Stimulated activated CD4-positive, alpha-beta T cell treated with anti-CD3 and anti-CD28 coated beads, Interleukin-1b, Interleukin-23, amount 100 ng/mL, for 48 hours (primary cell): ENCODE data around the gene SERP1.

Source experiments
- DNase-seq: peaks from one replicate; pipeline ENCODE4 v3.0.0-alpha.2; 2020

SERP1 gene

DNA sequence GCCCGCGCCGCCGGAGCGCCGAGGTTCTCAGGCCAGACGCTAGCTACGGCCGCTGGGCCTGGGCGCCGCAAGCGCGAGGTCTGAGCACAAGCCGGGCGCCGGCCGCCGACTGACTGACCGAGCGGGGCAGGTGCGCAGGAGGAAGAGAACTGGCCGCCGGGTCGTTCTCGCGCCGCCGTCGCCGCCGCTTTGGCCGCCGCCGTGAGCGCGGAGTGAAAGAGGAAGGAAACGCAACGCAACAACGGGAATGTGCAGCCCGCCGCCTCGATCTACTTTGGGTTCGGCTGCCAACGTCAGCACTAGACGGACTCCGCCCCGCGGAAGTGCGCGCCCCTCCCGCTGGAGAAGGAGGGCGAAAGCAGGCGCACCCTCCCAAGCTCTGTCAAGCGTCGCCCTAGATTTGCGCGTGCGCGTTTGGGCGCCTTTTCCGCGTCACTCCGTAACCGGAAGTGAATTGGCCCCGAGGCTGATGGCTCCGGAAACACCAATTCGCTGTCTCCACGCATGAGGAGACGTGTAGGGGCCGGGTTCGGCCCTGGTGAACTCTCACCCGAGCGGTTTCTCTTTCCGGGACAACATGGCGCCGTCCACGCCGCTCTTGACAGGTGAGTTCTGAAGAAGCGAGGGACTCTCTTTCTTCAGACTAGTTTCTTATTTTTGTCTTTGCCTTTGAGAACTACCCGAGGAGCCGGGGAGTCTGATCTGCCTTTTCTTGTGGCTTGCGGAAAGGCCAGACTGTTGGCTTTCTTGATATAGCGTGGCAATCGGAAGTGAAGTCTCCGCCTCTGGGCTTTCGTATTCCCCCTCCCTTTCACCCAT, at the start of gene SERP1, which contains the start of gene EIF2A:
SERP1 (minus strand) TSS at position 271 of the 819 bp plus-strand sequence. CDS start 361 bp downstream, outside the sequence.
EIF2A (plus strand) TSS at position 562 of the 819 bp plus-strand sequence; CDS start at position 578, 16 bp downstream.
- peak; percentile 99 for DNase-seq

DNA sequence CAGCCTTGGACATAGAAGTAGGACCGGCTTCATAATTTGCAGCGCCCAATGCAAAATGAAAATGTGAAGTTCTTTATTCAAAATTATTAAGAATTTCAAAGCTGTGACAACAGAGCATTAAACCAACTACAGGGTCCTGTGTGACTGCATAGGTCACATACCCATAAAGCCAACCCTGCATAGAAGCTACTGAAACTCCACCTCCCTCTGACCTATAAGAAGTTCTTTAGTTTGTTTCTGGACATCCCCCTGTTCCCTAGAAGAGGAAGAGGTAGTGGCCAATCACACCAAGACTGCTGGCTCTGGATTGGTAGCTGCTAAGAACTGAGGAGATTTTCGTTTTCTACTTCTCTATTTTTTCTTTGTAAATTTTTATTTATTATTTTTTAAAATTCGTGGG, 47.9 kb upstream of the SERP1 start:
- DNase-seq: no peak

DNA sequence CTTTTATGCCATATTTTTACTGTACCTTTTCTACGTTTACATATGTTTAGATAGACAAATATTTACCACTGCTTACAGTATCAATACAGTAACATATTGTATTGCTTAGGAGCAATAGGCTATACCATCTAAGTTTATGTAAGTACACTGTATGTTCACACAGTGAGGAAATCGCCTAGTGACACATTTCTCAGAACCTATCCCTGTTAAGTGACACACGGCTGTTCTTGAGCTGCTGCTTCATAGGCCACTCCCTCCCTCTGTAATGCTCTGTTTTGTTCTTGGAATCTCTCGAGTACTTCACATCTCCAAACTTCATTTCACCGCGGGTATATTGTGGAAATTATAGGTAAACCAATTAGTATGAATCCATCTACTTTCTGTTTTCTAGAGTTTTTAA, 43.5 kb upstream of the SERP1 start:
- DNase-seq: no peak

DNA sequence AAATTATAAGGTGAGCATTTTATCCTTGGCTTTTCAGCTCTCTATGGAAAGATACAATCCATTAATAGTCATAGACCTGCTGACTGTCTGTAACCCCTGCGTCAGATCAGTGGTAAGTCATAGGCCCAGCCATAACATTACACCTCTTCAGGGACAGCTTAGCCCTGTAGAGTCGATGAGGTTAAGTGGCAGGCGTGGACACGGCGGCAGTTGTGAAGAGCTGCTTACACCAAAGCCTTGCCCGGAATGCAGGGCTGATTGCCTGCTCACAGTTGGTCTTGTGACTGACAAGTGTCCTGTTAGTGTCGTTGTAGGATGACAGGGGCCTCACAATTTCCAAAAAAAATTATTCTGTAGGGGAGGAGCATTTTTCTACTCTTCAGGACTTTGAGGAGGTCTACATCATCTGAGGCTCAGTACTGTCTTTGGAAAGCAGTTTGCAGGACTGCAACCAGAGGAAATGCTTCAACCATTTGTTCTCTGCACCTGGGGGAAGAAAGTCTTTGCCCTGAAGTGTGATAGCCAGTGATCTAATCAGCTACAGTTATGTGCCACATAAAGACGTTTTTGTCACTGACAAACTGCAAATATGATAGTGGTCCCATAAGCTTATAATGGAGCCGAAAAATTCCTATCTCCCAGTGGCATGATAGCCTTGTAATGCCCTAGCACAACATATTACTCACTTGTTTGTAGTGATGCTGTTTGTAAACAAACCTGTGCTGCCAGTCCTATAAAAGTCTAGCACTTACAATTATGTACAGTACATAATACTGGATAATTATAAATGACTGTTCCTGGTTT, 41.9 kb upstream of the SERP1 start:
- no peak for DNase-seq

DNA sequence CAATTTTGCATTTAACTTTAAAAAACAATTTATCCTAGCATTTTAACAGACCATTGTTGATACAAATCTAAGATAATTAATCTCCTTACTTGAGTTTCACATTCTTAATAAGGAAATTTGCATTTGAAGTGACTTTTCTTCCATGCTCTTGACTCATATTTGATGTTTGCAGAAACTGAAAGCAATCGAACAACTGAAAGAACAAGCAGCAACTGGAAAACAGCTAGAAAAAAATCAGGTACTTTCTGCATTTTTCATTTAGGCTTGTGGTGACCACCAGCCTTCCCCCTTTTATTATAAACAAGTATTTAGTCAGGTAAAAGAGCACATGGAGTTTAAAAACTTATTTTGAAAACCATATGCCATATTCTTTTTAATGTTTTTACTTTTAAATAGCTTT, 36.7 kb upstream of the SERP1 start:
- no peak for DNase-seq

- DNase-seq: no peak
These were observed 36.3 kb upstream of the SERP1 start for GRCh38 chr3:150582620-150583019.

DNA sequence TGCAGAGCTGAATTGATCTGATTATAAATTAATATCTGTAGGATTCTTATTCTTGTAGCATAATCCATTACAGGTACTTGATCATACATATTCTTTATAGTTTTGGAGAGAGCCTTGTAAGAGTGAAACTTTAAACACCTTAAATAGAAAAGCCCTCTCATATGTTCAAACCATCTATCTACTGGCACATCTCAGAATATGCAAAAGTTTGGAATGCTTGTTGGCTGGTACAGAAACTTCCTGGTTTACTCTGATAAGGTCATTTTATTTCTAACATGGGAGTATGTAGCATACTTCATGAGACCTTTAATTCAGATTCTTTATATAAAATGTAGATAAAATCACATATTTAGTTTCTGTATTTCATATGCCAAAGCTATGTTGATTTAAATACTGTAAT, 34.9 kb upstream of the SERP1 start:
- DNase-seq: no peak

GRCh38 chr3:150577855-150578254, 31.6 kb upstream of the SERP1 start:
- no peak for DNase-seq

DNA sequence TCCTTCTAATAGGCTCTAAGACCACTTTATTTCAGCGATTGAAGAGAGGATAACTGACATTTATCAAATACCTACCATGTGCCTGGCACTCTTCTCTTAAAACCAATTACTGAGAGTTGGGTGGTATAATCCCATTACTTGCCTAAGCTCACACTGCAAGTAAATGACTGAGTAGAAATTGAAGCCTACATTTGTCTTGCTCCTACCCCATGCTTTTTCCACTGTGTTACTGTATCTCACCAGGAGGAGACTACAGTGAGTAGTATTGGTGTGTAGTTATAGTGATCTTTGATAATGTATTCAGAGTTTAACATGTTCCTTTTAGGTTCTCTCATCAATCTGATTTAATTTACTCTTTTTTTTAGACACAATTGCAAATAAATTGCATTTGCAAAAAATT, 21.0 kb upstream of the SERP1 start:
- DNase-seq: no peak

GRCh38 chr3:150564243-150564642, 17.9 kb upstream of the SERP1 start:
- no peak for DNase-seq

DNA sequence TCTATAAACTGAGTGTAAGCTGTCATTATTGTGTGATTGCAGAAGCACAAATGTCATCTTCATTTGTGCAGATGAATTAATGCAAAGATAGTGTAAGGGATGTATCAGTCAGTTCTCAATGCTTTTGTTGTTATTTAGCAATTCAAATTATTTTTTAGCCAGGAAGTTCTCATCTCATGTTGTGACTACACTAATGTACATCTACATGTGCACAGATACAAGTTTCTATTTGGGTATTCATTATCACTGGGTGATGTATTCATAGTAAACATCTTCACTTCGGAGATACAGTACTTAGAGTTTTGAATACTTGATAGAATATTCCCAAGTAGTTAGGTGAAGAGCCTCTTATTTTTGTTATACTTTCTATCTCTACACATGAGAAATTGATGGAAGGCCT, 11.4 kb upstream of the SERP1 start:
- DNase-seq: no peak

GRCh38 chr3:150556792-150557191, 10.5 kb upstream of the SERP1 start:
- no peak for DNase-seq

DNA sequence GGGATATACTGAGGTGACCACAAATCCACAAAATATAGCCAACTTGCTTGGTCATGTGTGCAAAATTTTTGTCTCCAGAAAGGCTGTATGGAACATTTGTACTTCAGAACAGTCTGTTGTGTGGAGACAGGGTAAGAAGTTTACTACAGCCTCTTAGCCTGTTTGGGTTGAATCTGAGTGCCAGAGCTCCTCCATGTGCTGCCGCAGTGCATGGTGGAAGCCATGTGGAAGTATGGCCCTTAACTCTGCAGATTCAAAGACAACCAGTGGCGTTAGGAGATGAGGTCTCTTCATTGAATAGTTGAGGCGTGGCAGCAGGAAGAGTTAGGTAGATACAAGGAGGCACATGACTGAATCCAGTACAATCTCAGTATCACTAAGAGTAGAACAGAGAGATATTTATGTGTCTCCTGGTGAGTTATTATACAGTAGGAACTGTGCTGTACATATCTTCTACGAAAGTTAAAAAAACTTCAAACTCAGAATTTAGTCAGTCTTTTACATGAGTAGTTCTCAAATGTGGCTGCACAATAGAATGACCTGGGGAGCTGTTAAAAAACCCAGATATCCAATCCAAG, 9.7 kb upstream of the SERP1 start:
- no peak for DNase-seq

- DNase-seq: no peak
These were observed 897 bp upstream of the SERP1 start for GRCh38 chr3:150547045-150547741.

DNA sequence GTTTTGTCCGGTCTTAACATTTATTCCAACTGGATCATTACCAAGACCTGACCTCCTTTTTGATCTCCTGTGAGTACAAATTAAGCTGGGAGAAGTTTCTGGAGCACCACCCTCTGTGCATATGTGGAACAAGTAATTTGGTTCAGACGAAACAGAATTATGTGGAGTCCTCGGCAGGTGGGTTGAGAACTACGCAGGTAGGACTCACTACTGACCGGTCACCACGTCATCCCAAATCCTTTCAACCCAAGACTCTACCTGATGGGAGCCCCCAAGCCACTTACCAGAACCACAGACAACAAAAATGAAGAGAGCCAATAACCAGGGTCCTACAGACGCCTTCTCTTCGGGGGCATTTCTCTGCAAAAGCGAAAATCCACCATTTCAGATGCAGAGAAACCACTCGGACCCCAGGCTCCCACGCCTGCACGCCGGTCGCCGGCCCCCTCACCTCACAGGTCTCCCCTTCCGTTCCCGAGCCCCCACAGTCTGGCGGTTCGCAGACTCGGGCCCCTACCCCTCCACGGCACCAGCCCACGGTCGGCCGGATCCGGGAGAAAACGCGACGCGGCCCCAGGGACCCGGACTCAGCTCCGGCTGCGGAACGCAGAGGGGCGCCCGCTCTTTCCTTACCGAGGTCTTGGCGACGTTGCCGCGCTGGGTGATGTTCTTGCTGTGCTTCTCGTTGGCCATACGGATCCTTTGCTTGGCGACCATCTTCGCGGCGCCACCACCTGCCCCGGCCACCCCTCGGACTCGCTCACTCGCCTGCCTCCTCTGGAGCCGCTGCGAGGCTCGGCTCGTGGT, 674 bp downstream of the SERP1 start:
- peak; percentile 36 for DNase-seq

DNA sequence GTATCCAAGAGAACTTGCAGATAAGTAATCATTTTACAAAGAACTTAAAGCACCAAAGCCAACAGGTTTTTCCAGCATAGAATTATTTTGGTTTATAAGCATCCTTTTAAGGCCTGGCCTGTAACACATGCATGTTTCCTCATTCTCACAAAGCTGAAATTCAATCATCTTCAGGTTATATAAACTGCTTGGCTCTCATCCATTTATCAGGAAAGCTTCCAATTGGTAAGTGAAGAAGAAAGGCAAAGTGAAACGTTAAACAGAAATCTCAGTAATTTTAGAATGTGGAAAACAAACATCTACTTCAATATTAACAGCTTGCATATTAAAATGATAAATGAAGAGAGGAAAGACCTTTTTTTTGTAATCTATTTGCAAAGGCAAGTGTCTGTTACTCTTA, 1.6 kb downstream of the SERP1 start:
- DNase-seq: no peak

DNA sequence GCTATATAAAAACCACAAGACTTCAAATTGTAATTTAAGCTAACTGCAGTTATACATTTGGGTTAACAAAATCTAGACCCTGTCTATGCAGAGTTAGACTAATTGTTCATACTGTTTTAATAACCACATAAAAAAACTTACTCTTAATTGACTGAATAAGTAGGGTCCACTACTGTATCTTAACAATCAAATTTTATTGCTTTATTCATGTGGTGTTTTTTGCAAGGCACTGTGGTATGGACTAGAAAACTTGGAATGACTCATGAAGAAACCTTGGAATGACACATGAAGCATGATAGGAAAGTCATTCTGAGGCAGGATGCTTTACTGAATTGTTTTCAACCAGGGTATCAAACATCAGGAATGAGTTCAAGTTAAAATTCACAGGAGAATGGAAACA, 2.3 kb downstream of the SERP1 start:
- no peak for DNase-seq

DNA sequence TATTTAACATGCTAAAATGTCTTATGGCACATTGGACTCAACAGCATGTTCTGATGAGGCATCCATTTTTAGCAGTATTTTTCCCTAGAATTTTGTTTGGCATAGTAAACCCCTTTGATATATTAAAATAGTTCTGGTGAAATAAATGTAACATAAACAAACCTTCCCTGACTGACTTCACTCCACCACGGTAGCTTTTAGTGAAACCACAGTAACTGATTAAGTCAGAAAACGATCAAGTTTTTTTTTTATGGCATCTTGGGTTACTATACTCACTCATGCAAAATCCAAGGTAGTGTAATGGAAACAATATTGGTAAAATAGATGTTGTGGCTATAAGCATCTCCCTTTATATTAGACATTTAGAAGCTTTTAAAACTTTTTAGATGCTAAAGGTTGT, 2.8 kb downstream of the SERP1 start:
- DNase-seq: no peak

DNA sequence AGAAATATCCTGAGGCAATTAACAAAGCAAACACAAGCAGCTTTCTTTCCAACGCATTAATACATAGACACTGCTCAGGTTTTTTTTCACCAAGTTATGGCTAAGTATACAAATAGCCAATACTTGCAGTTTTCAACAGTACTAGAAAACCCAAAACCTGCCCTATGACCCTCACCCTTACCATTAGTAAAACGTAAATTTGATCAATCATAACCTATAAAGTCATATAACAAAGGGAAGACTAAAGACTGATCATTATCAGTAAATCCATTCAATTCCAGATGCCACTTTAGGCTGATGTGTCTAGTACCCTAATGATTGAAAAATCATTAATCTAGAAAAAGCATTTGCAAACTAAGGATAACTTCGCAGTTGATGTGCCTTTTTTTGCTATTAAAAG, 3.2 kb downstream of the SERP1 start:
- DNase-seq: no peak

- DNase-seq: no peak
These were observed 5.3 kb downstream of the SERP1 start for GRCh38 chr3:150540991-150541390.

DNA sequence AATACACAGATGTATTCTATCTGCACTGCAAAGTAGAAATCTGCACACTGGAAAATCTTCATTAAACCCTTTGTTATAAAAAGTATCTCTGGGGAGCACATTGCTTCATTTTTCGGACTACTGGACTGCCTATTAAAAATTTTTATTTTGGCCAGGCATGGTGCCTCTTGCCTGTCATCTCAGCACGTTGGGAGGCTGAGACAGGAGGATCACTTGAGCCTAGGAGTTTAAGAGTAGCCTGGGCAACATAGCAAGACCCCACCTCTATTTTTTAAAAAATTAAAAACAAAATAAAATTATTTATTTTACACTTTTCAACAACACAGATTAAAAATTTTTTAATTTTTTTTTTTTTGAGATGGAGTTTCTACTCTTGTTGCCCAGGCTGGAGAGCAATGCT, 6.0 kb downstream of the SERP1 start:
- DNase-seq: no peak
